ENCODE data around the gene MED26. TPM values are rescaled to one million over a fixed set of nuclear protein-coding genes. Genes with fewer than 3 reads are reported as not detected.

Gene MED26
- total RNA-seq, 2 donors from 2014 or later: 10.8 to 11.8 TPM

DNA sequence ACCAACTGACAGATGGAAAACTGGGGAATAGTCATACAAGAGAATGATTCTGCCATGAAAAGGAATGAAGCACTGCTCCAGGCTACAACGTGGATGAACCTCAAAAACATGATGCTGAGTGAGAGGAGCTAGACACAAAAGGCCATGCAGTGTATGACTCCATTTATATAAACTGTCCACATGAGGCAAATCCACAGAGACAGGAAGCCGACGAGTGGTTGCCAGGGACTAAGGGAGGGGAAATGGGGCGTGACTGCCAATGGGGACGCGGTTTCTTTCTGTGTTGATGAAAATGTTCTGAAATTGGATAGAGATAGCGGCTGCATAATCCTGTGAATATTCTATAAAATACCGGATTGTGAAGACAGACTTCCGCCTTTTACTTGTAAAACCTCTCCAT lies 21.7 kb upstream of the MED26 start:
- Histone ChIP-seq H3K36me3 (ENCODE audit: control insufficient read depth, insufficient read depth, low read length) (peaks cover 84% of the 10 kb centered on the region), H3K27ac (ENCODE audit: low read depth, low read length) (no peak overlapping the region), H3K4me1 (ENCODE audit: control insufficient read depth, insufficient read depth, low read length) (no peaks in the 10 kb centered on the region), H3K27me3 (ENCODE audit: control insufficient read depth, insufficient read depth, low read length, poor library complexity, severe bottlenecking) (no peaks in the 10 kb centered on the region), H3K9me3 (ENCODE audit: control insufficient read depth, low read length) (no peaks in the 10 kb centered on the region), H3K4me3 (ENCODE audit: low read length) (no peak overlapping the region), H3K9ac (ENCODE audit: extremely low read depth, low read length, poor library complexity, severe bottlenecking) (no peak overlapping the region)
- no peaks in the 10 kb centered on the region for H3K9me3 Mint-ChIP-seq
- H3K4me1 Mint-ChIP-seq: no peaks in the 10 kb centered on the region
- no peak overlapping the region for H3K27ac Mint-ChIP-seq
- 95 to 98% methylated on average over 9 of the region's 9 CpGs for WGBS, 2 experiments (ENCODE audit: insufficient coverage in 1 of 2, insufficient read length in 1 of 2)
- H3K36me3 Mint-ChIP-seq (ENCODE audit: low read depth): peaks cover 83% of the 10 kb centered on the region
- no peak for DNase-seq
- TF ChIP-seq CTCF (conservative IDR thresholded peaks at IDR 0.05): no peak
- H3K27me3 Mint-ChIP-seq (ENCODE audit: insufficient read depth): no peaks in the 10 kb centered on the region
- no peak overlapping the region for H3K4me3 Mint-ChIP-seq

- no peaks in the 10 kb centered on the region for H3K9me3 ChIP-seq (ENCODE audit: control insufficient read depth, low read length)
- Mint-ChIP-seq H3K4me1 (no peaks in the 10 kb centered on the region), H3K27me3 (ENCODE audit: insufficient read depth) (no peaks in the 10 kb centered on the region), H3K4me3 (no peak overlapping the region), H3K9me3 (no peaks in the 10 kb centered on the region), H3K36me3 (ENCODE audit: low read depth) (peaks cover 77% of the 10 kb centered on the region), H3K27ac (no peak overlapping the region)
- H3K4me1 ChIP-seq (ENCODE audit: control insufficient read depth, insufficient read depth, low read length): no peaks in the 10 kb centered on the region
- H3K27me3 ChIP-seq (ENCODE audit: control insufficient read depth, insufficient read depth, low read length, poor library complexity, severe bottlenecking): no peaks in the 10 kb centered on the region
- H3K27ac ChIP-seq (ENCODE audit: low read depth, low read length): no peak overlapping the region
- no peak overlapping the region for H3K9ac ChIP-seq (ENCODE audit: extremely low read depth, low read length, poor library complexity, severe bottlenecking)
- H3K36me3 ChIP-seq (ENCODE audit: control insufficient read depth, insufficient read depth, low read length): peaks cover 85% of the 10 kb centered on the region
- WGBS, 2 experiments (ENCODE audit: insufficient coverage in 1 of 2, insufficient read length in 1 of 2): 98 to 100% methylated on average over 8 to 9 of the region's 9 CpGs
- no peak for DNase-seq
- no peak overlapping the region for H3K4me3 ChIP-seq (ENCODE audit: low read length)
- TF ChIP-seq CTCF (conservative IDR thresholded peaks at IDR 0.05): no peak
Measured at GRCh38 chr19:16645140-16645539, 17.1 kb upstream of the MED26 start.

DNA sequence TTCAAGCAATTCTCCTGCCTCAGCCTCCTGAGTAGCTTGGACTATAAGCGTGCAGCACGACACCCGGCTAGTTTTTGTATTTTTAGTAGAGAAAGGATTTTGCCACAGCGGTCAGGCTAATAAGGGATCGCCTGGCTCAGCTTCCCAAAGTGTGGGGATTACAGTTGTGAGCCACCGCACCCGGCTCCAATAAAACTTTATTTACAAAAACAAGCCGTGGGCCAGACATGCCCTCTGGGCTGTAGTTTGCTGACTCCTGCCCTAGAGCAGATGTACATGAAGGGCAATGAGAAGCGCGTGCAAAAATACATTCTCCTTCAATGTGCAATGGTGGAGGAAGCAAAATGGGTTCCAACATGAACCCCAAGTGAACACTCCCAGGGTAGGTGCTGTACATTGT lies 13.7 kb upstream of the MED26 start:
- no peaks in the 10 kb centered on the region for H3K27me3 Mint-ChIP-seq (ENCODE audit: insufficient read depth)
- DNase-seq: no peak
- Histone ChIP-seq H3K4me3 (ENCODE audit: low read length) (no peak overlapping the region), H3K4me1 (ENCODE audit: control insufficient read depth, insufficient read depth, low read length) (no peaks in the 10 kb centered on the region), H3K27me3 (ENCODE audit: control insufficient read depth, insufficient read depth, low read length, poor library complexity, severe bottlenecking) (no peaks in the 10 kb centered on the region), H3K27ac (ENCODE audit: low read depth, low read length) (no peak overlapping the region), H3K9ac (ENCODE audit: extremely low read depth, low read length, poor library complexity, severe bottlenecking) (no peak overlapping the region), H3K36me3 (ENCODE audit: control insufficient read depth, insufficient read depth, low read length) (peaks cover 83% of the 10 kb centered on the region), H3K9me3 (ENCODE audit: control insufficient read depth, low read length) (no peaks in the 10 kb centered on the region)
- no peaks in the 10 kb centered on the region for H3K4me1 Mint-ChIP-seq
- TF ChIP-seq CTCF (conservative IDR thresholded peaks at IDR 0.05): no peak
- H3K9me3 Mint-ChIP-seq: no peaks in the 10 kb centered on the region
- peaks cover 74% of the 10 kb centered on the region for H3K36me3 Mint-ChIP-seq (ENCODE audit: low read depth)
- H3K27ac Mint-ChIP-seq: no peak overlapping the region
- H3K4me3 Mint-ChIP-seq: no peak overlapping the region
- 95 to 100% methylated on average over 4 to 10 of the region's 10 CpGs for WGBS, 2 experiments (ENCODE audit: insufficient coverage in 1 of 2, insufficient read length in 1 of 2)

All from endodermal cell (in vitro differentiated cells).